Measurements from ENCODE around the gene HERC3.

Gene HERC3

GRCh38 chr4:88591787-88592599 is at the start of gene HERC3:
TSS of gene HERC3 (plus strand) at chr4:88592480. CDS start at chr4:88605824, 13,344 bp downstream.
- peak; percentile 40 for DNase-seq (ENCODE audit: low read depth, low spot score)

- DNase-seq (ENCODE audit: low read depth, low spot score), result no peak
Measured at GRCh38 chr4:88549815-88550214, 42.5 kb upstream of the HERC3 start.

- no peak for DNase-seq (ENCODE audit: low read depth, low spot score)
Measured at GRCh38 chr4:88567591-88567990, 24.7 kb upstream of the HERC3 start.

GRCh38 chr4:88570001-88570400 is 22.3 kb upstream of the HERC3 start:
- DNase-seq (ENCODE audit: low read depth, low spot score), result no peak

GRCh38 chr4:88573276-88573980 is 18.9 kb upstream of the HERC3 start:
- DNase-seq (ENCODE audit: low read depth, low spot score), result no peak

- no peak for DNase-seq (ENCODE audit: low read depth, low spot score)
Measured at GRCh38 chr4:88573995-88574394, 18.3 kb upstream of the HERC3 start.

- no peak for DNase-seq (ENCODE audit: low read depth, low spot score)
Measured at GRCh38 chr4:88575186-88575585, 17.1 kb upstream of the HERC3 start.

- no peak for DNase-seq (ENCODE audit: low read depth, low spot score)
Measured at GRCh38 chr4:88582493-88582892, 9.8 kb upstream of the HERC3 start.

GRCh38 chr4:88583631-88584470 is 8.4 kb upstream of the HERC3 start:
- DNase-seq (ENCODE audit: low read depth, low spot score), result no peak

GRCh38 chr4:88584471-88584900 is 7.8 kb upstream of the HERC3 start:
- no peak for DNase-seq (ENCODE audit: low read depth, low spot score)

- no peak for DNase-seq (ENCODE audit: low read depth, low spot score)
Measured at GRCh38 chr4:88585917-88586316, 6.4 kb upstream of the HERC3 start.

- DNase-seq (ENCODE audit: low read depth, low spot score), result no peak
Measured at GRCh38 chr4:88587306-88587705, 5.0 kb upstream of the HERC3 start.

GRCh38 chr4:88592600-88593448 is 544 bp downstream of the HERC3 start:
- no peak for DNase-seq (ENCODE audit: low read depth, low spot score)

GRCh38 chr4:88597970-88598660 is 5.8 kb downstream of the HERC3 start:
- no peak for DNase-seq (ENCODE audit: low read depth, low spot score)

GRCh38 chr4:88599298-88599697 is 7.0 kb downstream of the HERC3 start:
- no peak for DNase-seq (ENCODE audit: low read depth, low spot score)

GRCh38 chr4:88599714-88600113 is 7.4 kb downstream of the HERC3 start:
- DNase-seq (ENCODE audit: low read depth, low spot score), result no peak

- no peak for DNase-seq (ENCODE audit: low read depth, low spot score)
Measured at GRCh38 chr4:88600176-88600838, 8.0 kb downstream of the HERC3 start.

GRCh38 chr4:88604978-88605678 is 12.8 kb downstream of the HERC3 start:
- DNase-seq (ENCODE audit: low read depth, low spot score), result no peak

- no peak for DNase-seq (ENCODE audit: low read depth, low spot score)
Measured at GRCh38 chr4:88605736-88606135, 13.5 kb downstream of the HERC3 start.

Measured in iPS DF 19.7 (cell line).